HepG2 (cell line): ENCODE results near the gene ADAMTS12. TPM values are rescaled to one million over a fixed set of nuclear protein-coding genes. Genes with fewer than 3 reads are reported as not detected.
A peak's percentile ranks its signal among the peaks of the same experiment; 100 is the strongest.

Source experiments
- MTF1 ChIP-seq: sonication (generic); formaldehyde crosslinking; IDR thresholded peaks from 2 replicates; pipeline ENCODE4 v1.5.0; 2020; ENCODE audit warnings: missing genetic modification reagents
- POLR2AphosphoS5 ChIP-seq: IDR thresholded peaks from 2 replicates; pipeline ENCODE4 v1.6.1; 2012; ENCODE audit warnings: low read depth, low read length
- polyA plus RNA-seq, 8 experiments: library from polyadenylated mRNA; depleted of rRNA in 3 of 8; stranded (reverse) in 7 of 8; unstranded in 1 of 8; fragments of >200 nt; fragmentation: Illumina TruSeq in 4 of 8; extraction: Trizol in 4 of 8; gene quantifications; 2 replicates each; pipeline versions ENCODE4 v1.2.1 to v1.2.3, GENCODE V29; 2011 to 2016; ENCODE audit warnings: low read depth in 4 of 8, missing spikeins in 1 of 8, mixed read lengths in 1 of 8; ENCODE audit not compliant: insufficient read depth in 1 of 8
- total RNA-seq, 5 experiments: library from RNA; depleted of rRNA; stranded (reverse); fragments of >200 nt; fragmentation: Illumina TruSeq; extraction: Trizol; gene quantifications; 2 replicates each; pipeline ENCODE4 v1.2.3, GENCODE V29; 2016; ENCODE audit warnings: low read depth in 1 of 5
- TF ChIP-seq, protein P1 (sequence below): IDR thresholded peaks from 2 replicates; pipeline ENCODE4 v1.6.1; 2016; ENCODE audit warnings: low read depth
- TF ChIP-seq, protein P2 (sequence below): sonication (generic); formaldehyde crosslinking; conservative IDR thresholded peaks from 2 replicates; pipeline ENCODE4 v1.4.0; 2020; ENCODE audit warnings: missing genetic modification reagents
- TF ChIP-seq, protein P3 (sequence below): sonication (generic); formaldehyde crosslinking; IDR thresholded peaks from 2 replicates; pipeline ENCODE4 v1.5.0; 2020; ENCODE audit warnings: missing genetic modification reagents, mild to moderate bottlenecking, borderline replicate concordance
- TF ChIP-seq, protein P4 (sequence below): sonication (generic); formaldehyde crosslinking; IDR thresholded peaks from 2 replicates; pipeline ENCODE4 v1.8.1; 2023; ENCODE audit warnings: missing genetic modification reagents, inconsistent platforms, borderline replicate concordance
- TF ChIP-seq, protein P5 (sequence below): IDR thresholded peaks from 2 replicates; pipeline ENCODE4 v1.6.1; 2016; ENCODE audit warnings: mild to moderate bottlenecking, missing biosample characterization, missing genetic modification reagents

The ADAMTS12 gene
- total and polyA plus RNA-seq, 2 of the 13 experiments (the other 11 are each of a cell fraction or from before 2014, with no cell fraction given): 0.03 TPM; not detected in 1

DNA sequence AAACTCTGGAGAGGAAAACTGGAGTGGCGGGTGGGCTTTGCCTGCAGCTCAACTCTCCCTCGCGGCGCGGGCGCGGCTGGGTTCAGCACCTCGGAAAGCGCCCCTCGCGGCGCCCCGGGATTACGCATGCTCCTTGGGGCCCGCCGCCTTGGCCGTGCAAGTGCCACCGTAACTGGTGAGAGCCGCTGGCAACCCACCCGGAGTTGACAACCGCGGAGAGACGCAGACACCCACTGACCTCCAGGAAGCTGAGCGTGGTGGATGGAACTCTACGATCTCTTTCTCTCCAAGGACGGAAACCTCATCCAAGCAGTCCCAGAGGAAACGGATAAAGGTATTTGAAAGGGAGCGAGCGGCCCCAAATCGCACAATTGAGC is 44.2 kb upstream of the ADAMTS12 start (continued):
- TF ChIP-seq, protein P1, sequence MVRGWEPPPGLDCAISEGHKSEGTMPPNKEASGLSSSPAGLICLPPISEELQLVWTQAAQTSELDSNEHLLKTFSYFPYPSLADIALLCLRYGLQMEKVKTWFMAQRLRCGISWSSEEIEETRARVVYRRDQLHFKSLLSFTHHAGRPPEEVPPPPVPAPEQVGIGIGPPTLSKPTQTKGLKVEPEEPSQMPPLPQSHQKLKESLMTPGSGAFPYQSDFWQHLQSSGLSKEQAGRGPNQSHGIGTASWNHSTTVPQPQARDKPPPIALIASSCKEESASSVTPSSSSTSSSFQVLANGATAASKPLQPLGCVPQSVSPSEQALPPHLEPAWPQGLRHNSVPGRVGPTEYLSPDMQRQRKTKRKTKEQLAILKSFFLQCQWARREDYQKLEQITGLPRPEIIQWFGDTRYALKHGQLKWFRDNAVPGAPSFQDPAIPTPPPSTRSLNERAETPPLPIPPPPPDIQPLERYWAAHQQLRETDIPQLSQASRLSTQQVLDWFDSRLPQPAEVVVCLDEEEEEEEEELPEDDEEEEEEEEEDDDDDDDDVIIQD (CRISPR knock-in tag): no peak
- TF ChIP-seq, protein P2, sequence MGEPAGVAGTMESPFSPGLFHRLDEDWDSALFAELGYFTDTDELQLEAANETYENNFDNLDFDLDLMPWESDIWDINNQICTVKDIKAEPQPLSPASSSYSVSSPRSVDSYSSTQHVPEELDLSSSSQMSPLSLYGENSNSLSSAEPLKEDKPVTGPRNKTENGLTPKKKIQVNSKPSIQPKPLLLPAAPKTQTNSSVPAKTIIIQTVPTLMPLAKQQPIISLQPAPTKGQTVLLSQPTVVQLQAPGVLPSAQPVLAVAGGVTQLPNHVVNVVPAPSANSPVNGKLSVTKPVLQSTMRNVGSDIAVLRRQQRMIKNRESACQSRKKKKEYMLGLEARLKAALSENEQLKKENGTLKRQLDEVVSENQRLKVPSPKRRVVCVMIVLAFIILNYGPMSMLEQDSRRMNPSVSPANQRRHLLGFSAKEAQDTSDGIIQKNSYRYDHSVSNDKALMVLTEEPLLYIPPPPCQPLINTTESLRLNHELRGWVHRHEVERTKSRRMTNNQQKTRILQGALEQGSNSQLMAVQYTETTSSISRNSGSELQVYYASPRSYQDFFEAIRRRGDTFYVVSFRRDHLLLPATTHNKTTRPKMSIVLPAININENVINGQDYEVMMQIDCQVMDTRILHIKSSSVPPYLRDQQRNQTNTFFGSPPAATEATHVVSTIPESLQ (CRISPR knock-in tag): no peak
- TF ChIP-seq, protein P3, sequence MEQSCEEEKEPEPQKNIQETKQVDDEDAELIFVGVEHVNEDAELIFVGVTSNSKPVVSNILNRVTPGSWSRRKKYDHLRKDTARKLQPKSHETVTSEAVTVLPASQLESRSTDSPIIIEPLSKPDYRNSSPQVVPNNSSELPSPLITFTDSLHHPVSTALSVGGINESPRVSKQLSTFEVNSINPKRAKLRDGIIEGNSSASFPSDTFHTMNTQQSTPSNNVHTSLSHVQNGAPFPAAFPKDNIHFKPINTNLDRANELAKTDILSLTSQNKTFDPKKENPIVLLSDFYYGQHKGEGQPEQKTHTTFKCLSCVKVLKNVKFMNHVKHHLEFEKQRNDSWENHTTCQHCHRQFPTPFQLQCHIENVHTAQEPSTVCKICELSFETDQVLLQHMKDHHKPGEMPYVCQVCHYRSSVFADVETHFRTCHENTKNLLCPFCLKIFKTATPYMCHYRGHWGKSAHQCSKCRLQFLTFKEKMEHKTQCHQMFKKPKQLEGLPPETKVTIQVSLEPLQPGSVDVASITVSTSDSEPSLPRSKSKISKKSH (CRISPR knock-in tag): 0 out of 2 replicates have a peak, but pooled peaks have one; percentile 34
- TF ChIP-seq MTF1 (CRISPR knock-in tag): peak; percentile 50; the same call in 1 of the 2 replicates
- TF ChIP-seq, protein P4, sequence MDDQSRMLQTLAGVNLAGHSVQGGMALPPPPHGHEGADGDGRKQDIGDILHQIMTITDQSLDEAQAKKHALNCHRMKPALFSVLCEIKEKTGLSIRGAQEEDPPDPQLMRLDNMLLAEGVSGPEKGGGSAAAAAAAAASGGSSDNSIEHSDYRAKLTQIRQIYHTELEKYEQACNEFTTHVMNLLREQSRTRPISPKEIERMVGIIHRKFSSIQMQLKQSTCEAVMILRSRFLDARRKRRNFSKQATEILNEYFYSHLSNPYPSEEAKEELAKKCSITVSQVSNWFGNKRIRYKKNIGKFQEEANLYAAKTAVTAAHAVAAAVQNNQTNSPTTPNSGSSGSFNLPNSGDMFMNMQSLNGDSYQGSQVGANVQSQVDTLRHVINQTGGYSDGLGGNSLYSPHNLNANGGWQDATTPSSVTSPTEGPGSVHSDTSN (CRISPR knock-in tag): peak; percentile 46; the same call in 1 of the 2 replicates
- TF ChIP-seq POLR2AphosphoS5: no peak
- TF ChIP-seq, protein P5, sequence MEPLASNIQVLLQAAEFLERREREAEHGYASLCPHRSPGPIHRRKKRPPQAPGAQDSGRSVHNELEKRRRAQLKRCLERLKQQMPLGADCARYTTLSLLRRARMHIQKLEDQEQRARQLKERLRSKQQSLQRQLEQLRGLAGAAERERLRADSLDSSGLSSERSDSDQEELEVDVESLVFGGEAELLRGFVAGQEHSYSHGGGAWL (CRISPR knock-in tag): 0 out of 2 replicates have a peak, but pooled peaks have one; percentile 59
